ENCODE measurements around the gene CBX4. TPM values are rescaled to one million over a fixed set of nuclear protein-coding genes. Genes with fewer than 3 reads are reported as not detected.
A peak's percentile ranks its signal among the peaks of the same experiment; 100 is the strongest.

Gene CBX4
- total RNA-seq, 1 donor from 2014 or later = 22.8 TPM

- H3K27me3 Mint-ChIP-seq = peaks cover 77% of the 10 kb centered on the region
- H3K4me3 Mint-ChIP-seq (ENCODE audit: low read depth) = no peak overlapping the region
- no peaks in the 10 kb centered on the region for H3K36me3 Mint-ChIP-seq (ENCODE audit: insufficient read depth)
- H3K9me3 Mint-ChIP-seq (ENCODE audit: low read depth) = no peaks in the 10 kb centered on the region
- no peak overlapping the region for H3K27ac Mint-ChIP-seq
- peaks cover 11% of the 10 kb centered on the region for H3K4me1 Mint-ChIP-seq (ENCODE audit: low read depth)
- TF ChIP-seq CTCF (IDR thresholded peaks at IDR 0.05; ENCODE audit: unreplicated experiment) = no peak
- no peak for DNase-seq (ENCODE audit: low spot score, unreplicated experiment)
These were observed 37.1 kb downstream of the CBX4 start for GRCh38 chr17:79802039-79802735.

GRCh38 chr17:79801156-79802038 lies 37.8 kb downstream of the CBX4 start:
- TF ChIP-seq CTCF (IDR thresholded peaks at IDR 0.05; ENCODE audit: unreplicated experiment) = no peak
- Mint-ChIP-seq H3K36me3 (ENCODE audit: insufficient read depth) (no peaks in the 10 kb centered on the region), H3K4me1 (ENCODE audit: low read depth) (peaks cover 11% of the 10 kb centered on the region), H3K4me3 (ENCODE audit: low read depth) (no peak overlapping the region), H3K27me3 (peaks cover 69% of the 10 kb centered on the region), H3K9me3 (ENCODE audit: low read depth) (no peaks in the 10 kb centered on the region), H3K27ac (peak overlapping the region; percentile 16)
- no peak for DNase-seq (ENCODE audit: low spot score, unreplicated experiment)

GRCh38 chr17:79800325-79801155 lies 38.7 kb downstream of the CBX4 start:
- peaks cover 64% of the 10 kb centered on the region for H3K27me3 Mint-ChIP-seq
- H3K4me1 Mint-ChIP-seq (ENCODE audit: low read depth) = peaks cover 18% of the 10 kb centered on the region
- peak overlapping the region; percentile 65 for H3K27ac Mint-ChIP-seq
- no peak for TF ChIP-seq CTCF (IDR thresholded peaks at IDR 0.05; ENCODE audit: unreplicated experiment)
- DNase-seq (ENCODE audit: low spot score, unreplicated experiment) = no peak
- no peaks in the 10 kb centered on the region for H3K36me3 Mint-ChIP-seq (ENCODE audit: insufficient read depth)
- H3K9me3 Mint-ChIP-seq (ENCODE audit: low read depth) = no peaks in the 10 kb centered on the region
- peak overlapping the region; percentile 27 for H3K4me3 Mint-ChIP-seq (ENCODE audit: low read depth)

- no peak for TF ChIP-seq CTCF (IDR thresholded peaks at IDR 0.05; ENCODE audit: unreplicated experiment)
- Mint-ChIP-seq H3K27ac (peak overlapping the region; percentile 11), H3K4me3 (ENCODE audit: low read depth) (no peak overlapping the region), H3K9me3 (ENCODE audit: low read depth) (no peaks in the 10 kb centered on the region), H3K27me3 (peaks cover 56% of the 10 kb centered on the region), H3K36me3 (ENCODE audit: insufficient read depth) (no peaks in the 10 kb centered on the region), H3K4me1 (ENCODE audit: low read depth) (peaks cover 18% of the 10 kb centered on the region)
- DNase-seq (ENCODE audit: low spot score, unreplicated experiment) = no peak
These were observed 39.5 kb downstream of the CBX4 start for GRCh38 chr17:79799538-79800324.

Data from progenitor cell of endocrine pancreas (in vitro differentiated cells).